ENCODE results near the gene TACC3. TPM values are rescaled to one million over a fixed set of nuclear protein-coding genes. Genes with fewer than 3 reads are reported as not detected.

Gene TACC3
- total RNA-seq, 2 experiments from 2014 or later = 301 to 305 TPM

- no peak for DNase-seq
- POLR2A ChIA-PET = no interaction called here
- peaks cover 66% of the 10 kb centered on the region for H3K4me1 Mint-ChIP-seq
- H3K9me3 Mint-ChIP-seq = no peaks in the 10 kb centered on the region
- CTCF ChIA-PET = interaction anchor here (1.6 to 1.9 kb wide), 4 partner anchors 10 to 19 kb away, joined by 4 to 9 read pairs (median 6); no protein-coding TSS in a partner anchor
- H3K27ac Mint-ChIP-seq = peak overlapping the region; percentile 92
- peaks cover 51% of the 10 kb centered on the region for H3K36me3 Mint-ChIP-seq (ENCODE audit: low read depth)
- H3K27me3 Mint-ChIP-seq = no peaks in the 10 kb centered on the region
- peak overlapping the region; percentile 98 for H3K4me3 Mint-ChIP-seq
These were observed 10.2 kb upstream of the TACC3 start for GRCh38 chr4:1711055-1711570.

- DNase-seq = peak; percentile 45
- H3K4me3 Mint-ChIP-seq = peak overlapping the region; percentile 98
- no peaks in the 10 kb centered on the region for H3K9me3 Mint-ChIP-seq
- POLR2A ChIA-PET = interaction anchor here (0.9 to 1.2 kb wide), 4 partner anchors 9 to 21 kb away, joined by 3 to 7 read pairs (median 3); partner anchors contain the start of genes TACC3 and TMEM129
- no peaks in the 10 kb centered on the region for H3K27me3 Mint-ChIP-seq
- peaks cover 47% of the 10 kb centered on the region for H3K36me3 Mint-ChIP-seq (ENCODE audit: low read depth)
- peak overlapping the region; percentile 92 for H3K27ac Mint-ChIP-seq
- H3K4me1 Mint-ChIP-seq = peaks cover 64% of the 10 kb centered on the region
- CTCF ChIA-PET = interaction anchor here (0.5 to 1.8 kb wide), 6 partner anchors 9 to 707 kb away, joined by 3 to 8 read pairs (median 4); partner anchors contain the start of genes CFAP99, TACC3, TMEM129 and ZFYVE28
These were observed 9.6 kb upstream of the TACC3 start for GRCh38 chr4:1711571-1712215.

GRCh38 chr4:1712216-1713002 is 8.9 kb upstream of the TACC3 start, which contains the start of gene SLBP:
Gene SLBP (minus strand): TSS chr4:1712319. CDS start chr4:1712188, 131 bp downstream.
- Mint-ChIP-seq H3K27me3 (no peaks in the 10 kb centered on the region), H3K4me3 (peak within 1 kb of the TSS; percentile 98), H3K36me3 (ENCODE audit: low read depth) (peaks cover 46% of the 10 kb centered on the region), H3K4me1 (peaks cover 66% of the 10 kb centered on the region), H3K9me3 (no peaks in the 10 kb centered on the region), H3K27ac (peak within 1 kb of the TSS; percentile 96)
- peak; percentile 99 for DNase-seq
- CTCF ChIA-PET = interaction anchor here (0.5 to 1.8 kb wide), 7 partner anchors 9 to 706 kb away, joined by 3 to 8 read pairs (median 4); partner anchors contain the start of genes CFAP99, TACC3, TMEM129 and ZFYVE28
- POLR2A ChIA-PET = interaction anchor here (0.9 to 1.2 kb wide), 5 partner anchors 9 to 22 kb away, joined by 3 to 7 read pairs (median 3); partner anchors contain the start of genes TACC3 and TMEM129

GRCh38 chr4:1713003-1713851 is 8.1 kb upstream of the TACC3 start:
- peaks cover 64% of the 10 kb centered on the region for H3K4me1 Mint-ChIP-seq
- ChIA-PET POLR2A (interaction anchor here (0.9 to 1.2 kb wide), 3 partner anchors 8 to 20 kb away, joined by 3 to 7 read pairs (median 3); partner anchors contain the start of genes TACC3 and TMEM129), CTCF (interaction anchor here (0.6 to 1.8 kb wide), 4 partner anchors 12 to 889 kb away, joined by 3 to 8 read pairs (median 4); no protein-coding TSS in a partner anchor)
- H3K27me3 Mint-ChIP-seq = no peaks in the 10 kb centered on the region
- H3K9me3 Mint-ChIP-seq = no peaks in the 10 kb centered on the region
- peak overlapping the region; percentile 96 for H3K4me3 Mint-ChIP-seq
- H3K27ac Mint-ChIP-seq = peak overlapping the region; percentile 96
- no peak for DNase-seq
- peaks cover 41% of the 10 kb centered on the region for H3K36me3 Mint-ChIP-seq (ENCODE audit: low read depth)

- POLR2A ChIA-PET = no interaction called here
These were observed 6.9 kb upstream of the TACC3 start for GRCh38 chr4:1714303-1715001.

GRCh38 chr4:1715002-1715758 is 6.1 kb upstream of the TACC3 start:
- Mint-ChIP-seq H3K27ac (peak overlapping the region; percentile 96), H3K4me1 (peaks cover 60% of the 10 kb centered on the region), H3K36me3 (ENCODE audit: low read depth) (peaks cover 34% of the 10 kb centered on the region)

More at GRCh38 chr4:1714303-1715001, 6.9 kb upstream of the TACC3 start:
- Mint-ChIP-seq H3K9me3 (no peaks in the 10 kb centered on the region), H3K4me3 (peak overlapping the region; percentile 96), H3K27me3 (no peaks in the 10 kb centered on the region), H3K36me3 (ENCODE audit: low read depth) (peaks cover 37% of the 10 kb centered on the region), H3K4me1 (peaks cover 60% of the 10 kb centered on the region), H3K27ac (peak overlapping the region; percentile 96)
- CTCF ChIA-PET = interaction anchor here (1.1 to 1.2 kb wide), 2 partner anchors 11 to 21 kb away, joined by 3 to 4 read pairs; no protein-coding TSS in a partner anchor
- no peak for DNase-seq

GRCh38 chr4:1716065-1716945 is 5.0 kb upstream of the TACC3 start:
- H3K9me3 Mint-ChIP-seq = no peaks in the 10 kb centered on the region
- H3K27me3 Mint-ChIP-seq = no peaks in the 10 kb centered on the region
- H3K4me3 Mint-ChIP-seq = no peak overlapping the region
- CTCF ChIA-PET = no interaction called here
- POLR2A ChIA-PET = no interaction called here
- peaks cover 51% of the 10 kb centered on the region for H3K4me1 Mint-ChIP-seq
- DNase-seq = no peak
- H3K27ac Mint-ChIP-seq = peak overlapping the region; percentile 50
- peaks cover 27% of the 10 kb centered on the region for H3K36me3 Mint-ChIP-seq (ENCODE audit: low read depth)

More at GRCh38 chr4:1715002-1715758, 6.1 kb upstream of the TACC3 start:
- H3K9me3 Mint-ChIP-seq = no peaks in the 10 kb centered on the region
- CTCF ChIA-PET = no interaction called here
- H3K4me3 Mint-ChIP-seq = peak overlapping the region; percentile 96
- H3K27me3 Mint-ChIP-seq = no peaks in the 10 kb centered on the region
- no peak for DNase-seq
- POLR2A ChIA-PET = no interaction called here

- ChIA-PET POLR2A (no interaction called here), CTCF (interaction anchor here (1.0 to 1.3 kb wide), 3 partner anchors 9 to 24 kb away, joined by 3 read pairs; no protein-coding TSS in a partner anchor)
- Mint-ChIP-seq H3K4me1 (peaks cover 53% of the 10 kb centered on the region), H3K9me3 (no peaks in the 10 kb centered on the region), H3K27me3 (no peaks in the 10 kb centered on the region), H3K27ac (no peak overlapping the region), H3K36me3 (ENCODE audit: low read depth) (peaks cover 31% of the 10 kb centered on the region), H3K4me3 (no peak overlapping the region)
- DNase-seq = no peak
These were observed 3.9 kb upstream of the TACC3 start for GRCh38 chr4:1717129-1718094.

- H3K36me3 Mint-ChIP-seq (ENCODE audit: low read depth) = peaks cover 36% of the 10 kb centered on the region
- no peaks in the 10 kb centered on the region for H3K27me3 Mint-ChIP-seq
- no peak for DNase-seq
- CTCF ChIA-PET = interaction anchor here (1.0 to 1.3 kb wide), 3 partner anchors 8 to 25 kb away, joined by 3 read pairs; no protein-coding TSS in a partner anchor
- peak overlapping the region; percentile 80 for H3K27ac Mint-ChIP-seq
- POLR2A ChIA-PET = no interaction called here
- H3K4me1 Mint-ChIP-seq = peaks cover 61% of the 10 kb centered on the region
- H3K4me3 Mint-ChIP-seq = no peak overlapping the region
- H3K9me3 Mint-ChIP-seq = no peaks in the 10 kb centered on the region
These were observed 3.0 kb upstream of the TACC3 start for GRCh38 chr4:1718095-1718850.
